NB4 (cell line): Measurements from ENCODE around the gene HSP90AB1.

Experiments
- DNase-seq: peaks from one replicate; pipeline ENCODE4 v3.0.0; 2010; ENCODE audit warnings: low read depth
- H3K4me3 ChIP-seq: one replicate; pipeline ENCODE4 v1.5.1; 2011; ENCODE audit warnings: mild to moderate bottlenecking, low read depth, low read length, moderate library complexity
- MAX ChIP-seq: IDR thresholded peaks from 2 replicates; pipeline ENCODE4 v1.6.1; 2011; ENCODE audit warnings: low read depth, low read length
- MYC ChIP-seq: IDR thresholded peaks from 2 replicates; pipeline ENCODE4 v1.6.1; 2011; ENCODE audit warnings: low read depth, low read length
- POLR2A ChIP-seq: IDR thresholded peaks from 2 replicates; pipeline ENCODE4 v1.6.1; 2011; ENCODE audit warnings: mild to moderate bottlenecking; ENCODE audit not compliant: insufficient read length; ENCODE audit errors: extremely low read depth
- TF ChIP-seq, protein P1 (sequence below): IDR thresholded peaks from one replicate; pipeline ENCODE4 v1.5.1; 2012; ENCODE audit warnings: low read depth, low read length

The HSP90AB1 gene

GRCh38 chr6:44202332-44202971 is 44.4 kb upstream of the HSP90AB1 start:
- DNase-seq, result no peak
- TF ChIP-seq POLR2A (no peak), MYC (no peak), MAX (no peak)
- TF ChIP-seq, protein P1, sequence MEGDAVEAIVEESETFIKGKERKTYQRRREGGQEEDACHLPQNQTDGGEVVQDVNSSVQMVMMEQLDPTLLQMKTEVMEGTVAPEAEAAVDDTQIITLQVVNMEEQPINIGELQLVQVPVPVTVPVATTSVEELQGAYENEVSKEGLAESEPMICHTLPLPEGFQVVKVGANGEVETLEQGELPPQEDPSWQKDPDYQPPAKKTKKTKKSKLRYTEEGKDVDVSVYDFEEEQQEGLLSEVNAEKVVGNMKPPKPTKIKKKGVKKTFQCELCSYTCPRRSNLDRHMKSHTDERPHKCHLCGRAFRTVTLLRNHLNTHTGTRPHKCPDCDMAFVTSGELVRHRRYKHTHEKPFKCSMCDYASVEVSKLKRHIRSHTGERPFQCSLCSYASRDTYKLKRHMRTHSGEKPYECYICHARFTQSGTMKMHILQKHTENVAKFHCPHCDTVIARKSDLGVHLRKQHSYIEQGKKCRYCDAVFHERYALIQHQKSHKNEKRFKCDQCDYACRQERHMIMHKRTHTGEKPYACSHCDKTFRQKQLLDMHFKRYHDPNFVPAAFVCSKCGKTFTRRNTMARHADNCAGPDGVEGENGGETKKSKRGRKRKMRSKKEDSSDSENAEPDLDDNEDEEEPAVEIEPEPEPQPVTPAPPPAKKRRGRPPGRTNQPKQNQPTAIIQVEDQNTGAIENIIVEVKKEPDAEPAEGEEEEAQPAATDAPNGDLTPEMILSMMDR, result no peak
- no peak overlapping the region for H3K4me3 ChIP-seq

GRCh38 chr6:44202972-44203750 is 43.7 kb upstream of the HSP90AB1 start:
- TF ChIP-seq, protein P1, result no peak
- no peak for TF ChIP-seq MAX
- no peak for TF ChIP-seq MYC
- no peak for TF ChIP-seq POLR2A
- DNase-seq, result no peak
- H3K4me3 ChIP-seq, result no peak overlapping the region

- H3K4me3 ChIP-seq, result no peak overlapping the region
- TF ChIP-seq POLR2A (no peak), MAX (no peak), MYC (no peak)
- TF ChIP-seq, protein P1, result no peak
These were observed 42.9 kb upstream of the HSP90AB1 start for GRCh38 chr6:44203955-44204354.

GRCh38 chr6:44207966-44208365 is 38.9 kb upstream of the HSP90AB1 start:
- H3K4me3 ChIP-seq, result no peak overlapping the region
- no peak for DNase-seq
- TF ChIP-seq MAX (no peak), MYC (no peak), POLR2A (no peak)
- TF ChIP-seq, protein P1, result no peak

More at GRCh38 chr6:44203955-44204354, 42.9 kb upstream of the HSP90AB1 start:
- peak; percentile 66 for DNase-seq

GRCh38 chr6:44211284-44211683 is 35.6 kb upstream of the HSP90AB1 start:
- H3K4me3 ChIP-seq, result no peak overlapping the region
- TF ChIP-seq MAX (no peak), MYC (no peak), POLR2A (no peak)
- TF ChIP-seq, protein P1, result no peak
- DNase-seq, result peak; percentile 72
